GM19372 (cell line): ENCODE data around the gene NHEJ1.

Source experiments
- ATAC-seq: cut with Tn5 transposase; IDR thresholded peaks from one replicate; pipeline ENCODE4 v1.9.1; 2021; ENCODE audit warnings: mild to moderate bottlenecking, low read depth, moderate library complexity; ENCODE audit not compliant: unreplicated experiment

Gene NHEJ1

GRCh38 chr2:219094171-219094570 lies 66.4 kb downstream of the NHEJ1 start:
- ATAC-seq, result no peak

- ATAC-seq, result no peak
Measured at GRCh38 chr2:219090436-219091299, 69.9 kb downstream of the NHEJ1 start.

GRCh38 chr2:219089330-219089729 lies 71.3 kb downstream of the NHEJ1 start:
- ATAC-seq, result no peak

GRCh38 chr2:219087848-219088247 lies 72.8 kb downstream of the NHEJ1 start:
- ATAC-seq, result no peak

GRCh38 chr2:219087361-219087760 lies 73.3 kb downstream of the NHEJ1 start:
- no peak for ATAC-seq

GRCh38 chr2:219086196-219086595 lies 74.4 kb downstream of the NHEJ1 start:
- no peak for ATAC-seq

- ATAC-seq, result no peak
Measured at GRCh38 chr2:219084791-219085190, 75.8 kb downstream of the NHEJ1 start.

GRCh38 chr2:219082332-219082958 lies 78.2 kb downstream of the NHEJ1 start:
- ATAC-seq, result no peak

GRCh38 chr2:219081701-219082331 lies 78.8 kb downstream of the NHEJ1 start:
- no peak for ATAC-seq

- no peak for ATAC-seq
Measured at GRCh38 chr2:219081096-219081495, 79.5 kb downstream of the NHEJ1 start.

- ATAC-seq, result no peak
Measured at GRCh38 chr2:219079417-219079816, 81.2 kb downstream of the NHEJ1 start.

GRCh38 chr2:219078951-219079350 lies 81.7 kb downstream of the NHEJ1 start:
- ATAC-seq, result no peak

GRCh38 chr2:219078126-219078525 lies 82.5 kb downstream of the NHEJ1 start:
- ATAC-seq, result no peak

- no peak for ATAC-seq
Measured at GRCh38 chr2:219076253-219076652, 84.4 kb downstream of the NHEJ1 start.

- no peak for ATAC-seq
Measured at GRCh38 chr2:219073413-219074129, 87.0 kb downstream of the NHEJ1 start.

GRCh38 chr2:219072741-219073250 lies 87.8 kb downstream of the NHEJ1 start:
- ATAC-seq, result no peak

- ATAC-seq, result no peak
Measured at GRCh38 chr2:219071131-219071816, 89.3 kb downstream of the NHEJ1 start.

- no peak for ATAC-seq
Measured at GRCh38 chr2:219065484-219065883, 95.1 kb downstream of the NHEJ1 start.

GRCh38 chr2:219062081-219062480 lies 98.5 kb downstream of the NHEJ1 start:
- ATAC-seq, result no peak
